Suprapubic skin (tissue), 4 donors: ENCODE measurements around the gene GRAMD4.

ENCODE experiments used
- CTCF ChIP-seq, 2 donors: fragments of 200-600 bp in 1 of 2; fragments of 450-650 bp in 1 of 2; sonication (generic) in 1 of 2; IDR thresholded peaks; one replicate each; pipeline ENCODE4 v1.5.1; 2016 to 2019; ENCODE audit warnings: antibody characterized with exemption in 2 of 2, mild to moderate bottlenecking in 1 of 2, moderate library complexity in 1 of 2
- EP300 ChIP-seq: sonication (generic); formaldehyde crosslinking; IDR thresholded peaks from one replicate; pipeline ENCODE4 v1.6.1; 2017; ENCODE audit warnings: antibody characterized with exemption
- POLR2A ChIP-seq, 2 donors: fragments of 450-650 bp; IDR thresholded peaks; one replicate each; pipeline ENCODE4 v1.6.1; 2017; ENCODE audit warnings: antibody characterized with exemption in 2 of 2, mild to moderate bottlenecking in 2 of 2, moderate library complexity in 2 of 2
- POLR2AphosphoS5 ChIP-seq, 3 donors: sonication (generic); formaldehyde crosslinking; IDR thresholded peaks; one replicate each; pipeline ENCODE4 v1.6.1; 2017; ENCODE audit warnings: antibody characterized with exemption in 3 of 3

DNA sequence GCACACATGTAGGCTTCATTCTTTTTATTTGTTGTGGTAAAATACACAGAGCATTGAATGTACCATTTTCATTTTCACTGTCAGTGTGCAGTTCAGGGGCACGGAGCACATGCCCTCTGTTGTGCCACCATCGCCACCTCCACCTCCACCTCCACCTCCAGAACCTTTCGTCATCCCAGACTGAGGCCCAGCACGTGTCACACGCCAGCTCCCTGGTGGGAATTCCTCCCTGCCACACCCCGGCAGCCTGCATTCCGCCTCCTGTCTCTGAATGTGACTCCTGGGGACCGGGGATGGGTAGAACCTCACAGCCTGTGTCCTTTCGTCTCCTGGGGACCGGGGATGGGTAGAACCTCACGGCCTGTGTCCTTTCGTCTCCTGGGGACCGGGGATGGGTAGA is 10.9 kb downstream of the GRAMD4 start:
- no peak for TF ChIP-seq CTCF (IDR thresholded peaks at IDR 0.05)
- no peak for TF ChIP-seq POLR2AphosphoS5 (IDR thresholded peaks at IDR 0.05)
- no peak for TF ChIP-seq POLR2A (IDR thresholded peaks at IDR 0.05)
- no peak for TF ChIP-seq EP300
